ENCODE measurements around the gene PMFBP1.

DNA sequence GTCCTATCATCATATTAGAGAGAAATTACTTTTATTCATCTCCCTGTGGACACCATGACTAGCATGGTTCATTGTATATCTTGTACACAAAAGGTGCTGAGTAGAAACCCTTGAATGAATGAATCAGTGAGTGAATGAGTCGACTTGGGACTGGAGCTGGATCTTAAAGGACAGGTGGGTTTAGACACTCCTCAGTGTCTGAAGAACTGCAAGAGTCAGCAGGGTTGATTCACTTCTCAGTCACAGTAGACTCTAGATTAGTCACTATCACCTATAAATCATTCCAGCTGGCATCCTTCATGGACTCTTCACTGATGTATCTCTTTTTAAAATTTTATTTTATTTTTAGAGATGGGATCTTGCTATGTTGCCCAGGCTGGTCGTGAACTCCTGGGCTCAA is 30.1 kb upstream of the PMFBP1 start:
- TF ChIP-seq FOXM1 (IDR thresholded peaks at IDR 0.05; ENCODE audit: borderline replicate concordance) (no peak), L3MBTL2 (conservative IDR thresholded peaks at IDR 0.05) (no peak), ZNF384 (IDR thresholded peaks at IDR 0.05) (no peak), SUZ12 (IDR thresholded peaks at IDR 0.05) (no peak), SP1 (IDR thresholded peaks at IDR 0.05) (no peak), LEF1 (IDR thresholded peaks at IDR 0.05; ENCODE audit: borderline replicate concordance) (no peak), ELF4 (IDR thresholded peaks at IDR 0.05) (no peak), FOXK2 (IDR thresholded peaks at IDR 0.05) (no peak), BHLHE40 (IDR thresholded peaks at IDR 0.05; ENCODE audit: borderline replicate concordance) (no peak), FOXA1 (IDR thresholded peaks at IDR 0.05) (no peak), NFRKB (IDR thresholded peaks at IDR 0.05) (no peak)
